K562 (cell line): ENCODE results near the gene REEP3. TPM values are rescaled to one million over a fixed set of nuclear protein-coding genes. Genes with fewer than 3 reads are reported as not detected.

Experiments
- ATAC-seq: fragments of 200-7000 bp; cut with Tn5 transposase; 3 replicates; pipeline ENCODE4 v1.9.1; 2020; ENCODE audit warnings: moderate library complexity
- BruUV-seq: library from RNA; stranded (reverse); fragments of 400-500 nt; replicated peaks from 2 replicates; lab custom pipeline; 2021; lab: Mats Ljungman, UMichigan
- CTCF ChIA-PET: fragments of 300-600 bp; formaldehyde crosslinking; extraction: SDS; loops from one replicate; lab custom pipeline; 2021; ENCODE audit warnings: low intra/inter-chr PET ratio; lab: Yijun Ruan, JAX
- POLR2A ChIA-PET: fragments of 300-600, 350-650 bp; sonication (Branson Sonifier 250); formaldehyde crosslinking; extraction: SDS; loops from one replicate; lab custom pipeline; 2021; ENCODE audit warnings: antibody characterized with exemption, inconsistent platforms; lab: Yijun Ruan, JAX
- DNase-seq, 4 experiments: peaks; one replicate each; pipeline versions ENCODE4 v3.0.0 to v3.0.0-alpha.2; 2011 to 2018; ENCODE audit warnings: low spot score in 3 of 4, mixed read lengths in 3 of 4; ENCODE audit errors: extremely low read depth in 1 of 4
- FAIRE-seq: peaks from 2 replicates; lab custom pipeline; 2011; peaks lifted over from hg19 to GRCh38; lab: Jason Lieb, UNC
- H2AFZ ChIP-seq: 2 replicates; pipeline ENCODE4 v1.6.0; 2011; ENCODE audit warnings: low read depth, low read length, control low read depth, inconsistent platforms
- H3K27ac ChIP-seq: fragments of 200-600 bp; 3 replicates; pipeline ENCODE4 v1.8.0; 2011; ENCODE audit warnings: low read depth, mild to moderate bottlenecking, control low read depth, inconsistent platforms, low read length, moderate library complexity, mixed read lengths; ENCODE audit errors: extremely low read depth
- H3K27me3 ChIP-seq, 2 experiments: fragments of 300-600 bp in 1 of 2; 2 replicates in 1 of 2; 3 replicates in 1 of 2; pipeline versions ENCODE4 v1.6.0 to v1.8.0; 2011; ENCODE audit warnings: inconsistent platforms in 2 of 2, low read length in 2 of 2, mild to moderate bottlenecking in 1 of 2, mixed read lengths in 1 of 2, moderate library complexity in 1 of 2; ENCODE audit not compliant: control insufficient read depth in 2 of 2, insufficient read depth in 2 of 2
- H3K36me3 ChIP-seq: fragments of 300-600 bp; 3 replicates; pipeline ENCODE4 v1.8.0; 2011; ENCODE audit warnings: mild to moderate bottlenecking, low read length, inconsistent platforms; ENCODE audit not compliant: control insufficient read depth, insufficient read depth
- H3K4me1 ChIP-seq, 2 experiments: fragments of 200-600 bp in 1 of 2; replicated peaks in 1 of 2; 2 replicates in 1 of 2; 3 replicates in 1 of 2; pipeline versions ENCODE4 v1.5.1 to v1.8.0; 2011; ENCODE audit warnings: inconsistent platforms in 2 of 2, low read length in 2 of 2, mild to moderate bottlenecking in 1 of 2, mixed read lengths in 1 of 2, moderate library complexity in 1 of 2; ENCODE audit not compliant: control insufficient read depth in 2 of 2, insufficient read depth in 2 of 2
- H3K4me2 ChIP-seq: 2 replicates; pipeline ENCODE4 v1.6.1; 2011; ENCODE audit warnings: low read length, control low read depth, inconsistent platforms, mixed read lengths; ENCODE audit not compliant: insufficient read depth
- H3K4me3 ChIP-seq: fragments of 200-600 bp; sonication (generic), shearing (Covaris generic); 2 replicates; pipeline ENCODE4 v1.5.1; 2016; ENCODE audit warnings: control low read depth, inconsistent platforms
- H3K79me2 ChIP-seq: fragments of 200-600 bp; 3 replicates; pipeline ENCODE4 v1.8.0; 2011; ENCODE audit warnings: low read length, inconsistent platforms; ENCODE audit not compliant: control insufficient read depth, insufficient read depth
- H3K9ac ChIP-seq, 2 experiments: 2 replicates each; pipeline versions ENCODE4 v1.6.0 to v1.6.1; 2011; ENCODE audit warnings: low read depth in 2 of 2, low read length in 2 of 2, control low read depth in 1 of 2, inconsistent platforms in 1 of 2, mild to moderate bottlenecking in 1 of 2, mixed read lengths in 1 of 2; ENCODE audit not compliant: insufficient read depth in 1 of 2
- H3K9me1 ChIP-seq: one replicate; pipeline ENCODE4 v1.6.0; 2011; ENCODE audit warnings: inconsistent platforms, mild to moderate bottlenecking, low read length, moderate library complexity; ENCODE audit not compliant: control insufficient read depth, insufficient read depth
- H3K9me3 ChIP-seq: replicated peaks from 2 replicates; pipeline ENCODE4 v1.5.1; 2011; ENCODE audit warnings: low read depth, low read length, inconsistent platforms; ENCODE audit not compliant: control insufficient read depth, insufficient read depth
- H4K20me1 ChIP-seq: replicated peaks from 2 replicates; pipeline ENCODE4 v1.6.1; 2011; ENCODE audit warnings: low read length, inconsistent platforms, mixed read lengths; ENCODE audit not compliant: control insufficient read depth, insufficient read depth
- CEBPZ ChIP-seq: fragments of 150-350 bp; IDR thresholded peaks from 2 replicates; pipeline ENCODE4 v1.6.1; 2014; ENCODE audit warnings: low read depth, mild to moderate bottlenecking, low read length, borderline replicate concordance
- GATAD2A ChIP-seq: fragments of 450-650 bp; IDR thresholded peaks from 2 replicates; pipeline ENCODE4 v1.6.1; 2017
- GTF2F1 ChIP-seq: IDR thresholded peaks from 2 replicates; pipeline ENCODE4 v1.6.1; 2011; ENCODE audit warnings: low read depth, low read length, improper control_type of control experiment
- HDAC3 ChIP-seq: fragments of 450-650 bp; IDR thresholded peaks from 2 replicates; pipeline ENCODE4 v1.6.1; 2018; ENCODE audit warnings: borderline replicate concordance, mild to moderate bottlenecking, moderate library complexity; ENCODE audit not compliant: partially characterized antibody
- ZNF41 ChIP-seq: fragments of 250-450 bp; sonication (Bioruptor Pico); conservative IDR thresholded peaks from 2 replicates; pipeline ENCODE4 v1.4.0; 2020; ENCODE audit warnings: mild to moderate bottlenecking
- WGBS: fragments of 100-300 bp; shearing (Covaris generic); methylation state at CpG from one replicate; pipeline ENCODE4 v1.1.6; 2016; ENCODE audit warnings: low coverage, mixed read lengths; ENCODE audit not compliant: insufficient coverage; ENCODE audit errors: missing lambda C conversion rate; 5-methylcytosine and 5-hydroxymethylcytosine counted together
- in situ Hi-C: fragments of 300-500 bp; cut with MboI; formaldehyde crosslinking; loops from 4 replicates; pipeline ENCODE4 v1.15.0; 2018; ENCODE audit warnings: inconsistent platforms, mixed read lengths
- intact Hi-C: fragments of 100-400 bp; cut with micrococcal nuclease; formaldehyde crosslinking; loops from 2 replicates; pipeline ENCODE4 v1.14.2; 2022
- polyA plus RNA-seq, 8 experiments: library from polyadenylated mRNA; depleted of rRNA in 4 of 8; stranded (reverse) in 5 of 8; unstranded in 3 of 8; fragments of >200 nt; fragmentation: Nextera tagmentation in 2 of 8; fragmentation: Illumina TruSeq in 1 of 8; extraction: Ambion mirVana in 2 of 8; extraction: Trizol in 1 of 8; gene quantifications; 2 replicates each; pipeline versions ENCODE4 v1.2.1 to v1.2.3, GENCODE V29; 2011 to 2014; ENCODE audit warnings: inconsistent platforms in 1 of 8, missing spikeins in 1 of 8
- total RNA-seq, 7 experiments: library from RNA; depleted of rRNA in 6 of 7; stranded (reverse); fragments of >200 nt in 6 of 7; fragmentation: Illumina TruSeq in 2 of 7; extraction: Trizol in 2 of 7; gene quantifications; 2 replicates each; pipeline versions ENCODE4 v1.2.1 to v1.2.3, GENCODE V29; 2011 to 2021; ENCODE audit warnings: low replicate concordance in 1 of 7

Gene REEP3
- total and polyA plus RNA-seq, 9 of the 15 experiments (the other 6 are each of a cell fraction or from before 2014, with no cell fraction given), result 3.4 to 13.4 (median 9.2) TPM

DNA sequence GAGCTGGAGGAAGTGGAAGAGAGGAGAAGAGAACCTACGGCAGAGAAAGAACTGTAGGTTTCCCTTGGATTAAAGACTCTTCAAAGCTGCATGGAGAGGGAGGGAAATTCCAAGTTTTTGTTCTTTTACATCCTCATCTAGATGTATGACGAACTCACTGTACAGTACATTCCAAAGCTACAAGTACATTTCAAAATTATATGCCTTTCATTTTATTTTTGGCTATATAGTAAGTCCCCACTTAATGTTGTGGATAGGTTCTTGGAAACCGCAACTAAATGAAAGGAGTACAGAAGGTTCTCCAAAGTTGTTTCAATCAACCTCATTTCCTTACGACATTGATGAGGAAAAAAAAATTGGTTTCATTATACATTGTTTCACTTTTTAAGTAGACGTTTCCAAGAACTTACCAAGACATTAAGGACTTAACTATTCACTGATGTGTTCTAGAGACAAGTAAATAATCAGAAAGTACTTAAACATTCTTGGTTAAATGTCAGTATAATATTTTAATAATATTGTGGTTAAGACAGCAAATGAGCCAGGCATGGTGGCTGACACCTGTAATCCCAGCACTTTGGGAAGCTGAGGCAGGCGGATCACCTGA lies 39.3 kb upstream of the REEP3 start (continued):
- no peak for TF ChIP-seq CEBPZ
- TF ChIP-seq HDAC3, result no peak
- TF ChIP-seq ZNF41, result no peak

DNA sequence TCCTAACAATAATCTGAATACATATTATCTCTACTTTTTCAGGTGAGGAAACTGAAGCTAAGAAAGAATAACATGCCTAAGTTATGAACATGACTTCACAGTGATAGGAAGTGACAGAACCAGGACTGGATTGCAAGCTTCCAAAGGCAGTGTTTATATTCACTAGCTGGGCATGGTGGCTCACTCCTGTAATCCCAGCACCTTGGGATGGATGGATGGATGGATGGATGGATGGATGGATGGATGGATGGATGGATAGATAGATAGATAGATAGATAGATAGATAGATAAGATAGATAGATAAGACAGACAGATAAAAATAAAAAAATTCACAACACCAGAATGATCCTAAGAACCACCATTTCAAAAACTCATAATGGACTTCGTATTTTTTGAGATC lies 37.2 kb upstream of the REEP3 start:
- FAIRE-seq, result no peak
- Histone ChIP-seq H3K36me3 (no peaks in the 10 kb centered on the region), H3K27me3 (no peaks in the 10 kb centered on the region), H3K4me2 (no peak overlapping the region), H4K20me1 (0 out of 2 replicates have a peak, but pooled peaks cover 2% of the 10 kb centered on the region), H3K79me2 (peaks cover 27% of the 10 kb centered on the region), H3K4me3 (no peak overlapping the region), H3K9ac (no peak overlapping the region), H3K4me1 (no peaks in the 10 kb centered on the region; a peak in 1 of 5 replicates), H3K9me1 (no peaks in the 10 kb centered on the region), H2AFZ (no peak overlapping the region), H3K9me3 (no peaks in the 10 kb centered on the region), H3K27ac (no peak overlapping the region)
- in situ Hi-C loops, result no loop called here
- 48% methylated on average over 1 of the region's 1 CpG for WGBS
- TF ChIP-seq GTF2F1, result no peak
- 0 out of 2 replicates have a peak, but pooled peaks have one; percentile 53 for TF ChIP-seq GATAD2A
- ATAC-seq, result no peak
- intact Hi-C loops, result no loop called here
- CTCF ChIA-PET, result no interaction called here
- DNase-seq, result no peak
- POLR2A ChIA-PET, result interaction anchor here (0.8 kb wide), 1 partner anchor 33 kb away, joined by 4 read pairs; no protein-coding TSS in a partner anchor
- no TSS peak for BruUV-seq
